Measurements from ENCODE around the gene NOVA2.

NOVA2 gene

DNA sequence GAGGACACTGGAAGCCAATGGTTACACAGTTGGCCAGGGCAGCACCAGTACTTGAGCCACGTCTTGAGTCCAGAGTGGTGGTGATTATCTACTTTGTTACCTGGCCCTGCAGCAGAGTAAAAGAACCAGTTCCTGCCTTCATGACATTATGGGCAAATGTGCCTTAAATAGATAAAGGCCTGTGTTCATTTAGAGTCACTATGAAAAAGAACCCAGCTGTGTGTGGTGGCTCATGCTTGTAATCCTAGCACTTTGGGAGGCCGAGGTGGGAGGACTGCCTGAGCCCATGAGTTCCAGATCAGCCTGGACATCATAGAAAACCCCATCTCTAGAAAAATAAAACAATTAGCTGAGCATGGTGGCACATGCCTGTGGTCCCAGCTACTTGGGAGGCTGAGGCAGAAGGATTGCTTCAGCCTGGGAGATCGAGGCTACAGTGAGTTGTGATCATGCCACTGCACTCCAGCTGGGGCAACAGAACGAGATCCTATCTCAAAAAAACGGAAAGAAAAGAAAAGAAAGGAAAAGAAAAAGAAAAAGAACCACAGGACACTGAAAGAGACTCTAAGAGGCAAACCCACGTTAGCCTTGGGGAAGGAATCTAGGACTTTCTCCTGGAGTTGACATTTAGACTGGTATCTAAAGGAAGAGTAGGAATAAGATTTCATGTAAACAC is 84.3 kb downstream of the NOVA2 start:
- DNase-seq, result no peak

DNA sequence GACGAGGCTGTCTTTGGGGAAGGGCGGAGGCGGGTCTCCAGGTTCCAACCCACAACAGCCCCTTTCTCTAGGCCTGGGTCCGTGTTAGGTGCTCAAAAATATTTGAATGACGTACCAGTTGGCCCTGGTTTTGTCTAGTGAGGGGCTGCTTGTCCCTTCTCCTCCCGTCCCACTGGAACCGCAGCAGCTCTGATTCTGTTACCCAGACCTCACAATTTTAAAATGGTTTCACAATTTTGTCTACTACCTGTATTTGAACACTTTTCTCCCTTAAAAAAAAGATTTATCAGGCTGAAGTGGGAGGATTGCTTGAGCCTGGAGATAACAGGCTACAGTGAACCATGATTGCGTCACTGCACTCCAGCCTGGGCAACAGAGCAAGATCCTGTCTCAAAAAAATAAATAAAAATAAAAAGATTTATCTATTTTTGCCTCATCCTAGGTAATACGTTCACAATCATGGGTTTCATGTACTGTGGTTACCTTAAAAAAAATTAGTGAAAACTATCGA is 86.4 kb downstream of the NOVA2 start:
- no peak for DNase-seq

DNA sequence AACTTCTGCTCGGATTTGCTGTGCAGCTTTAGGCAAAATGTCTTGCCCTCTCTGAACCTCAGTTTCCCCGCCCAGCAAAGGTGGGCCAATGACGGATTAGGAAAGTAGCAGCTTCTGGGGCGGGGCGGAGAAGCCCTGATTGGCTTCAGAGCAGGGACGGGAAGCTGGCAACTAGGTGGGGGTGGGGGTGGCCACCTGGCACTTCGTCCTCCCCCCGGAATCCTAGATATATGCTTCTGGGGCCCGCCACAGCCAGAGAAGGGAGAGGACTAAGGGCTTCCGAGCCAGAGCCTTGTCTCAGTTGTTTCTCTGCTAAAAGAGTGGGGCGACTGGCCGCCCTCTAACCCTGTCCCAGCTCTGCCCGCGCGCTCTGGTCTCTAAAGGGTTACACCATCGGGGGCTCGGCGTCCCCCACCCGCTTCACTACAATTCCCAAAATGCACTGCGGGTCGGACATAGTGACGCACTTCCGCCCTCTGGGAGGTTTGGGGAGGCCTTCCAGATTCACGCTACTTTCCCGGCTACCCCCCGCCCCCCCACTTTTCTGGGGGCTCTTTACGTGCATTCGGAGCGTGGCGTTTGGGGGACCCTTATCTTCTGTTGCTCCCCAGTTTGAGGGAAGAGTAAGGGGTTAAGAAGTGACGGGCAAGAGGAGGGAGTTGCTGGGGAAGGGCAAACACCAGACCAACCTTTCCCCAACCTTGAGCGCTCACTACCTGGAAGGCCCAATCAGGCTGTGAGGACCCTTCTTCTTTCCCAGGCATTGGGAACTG is 87.1 kb downstream of the NOVA2 start:
- DNase-seq, result peak; percentile 93

DNA sequence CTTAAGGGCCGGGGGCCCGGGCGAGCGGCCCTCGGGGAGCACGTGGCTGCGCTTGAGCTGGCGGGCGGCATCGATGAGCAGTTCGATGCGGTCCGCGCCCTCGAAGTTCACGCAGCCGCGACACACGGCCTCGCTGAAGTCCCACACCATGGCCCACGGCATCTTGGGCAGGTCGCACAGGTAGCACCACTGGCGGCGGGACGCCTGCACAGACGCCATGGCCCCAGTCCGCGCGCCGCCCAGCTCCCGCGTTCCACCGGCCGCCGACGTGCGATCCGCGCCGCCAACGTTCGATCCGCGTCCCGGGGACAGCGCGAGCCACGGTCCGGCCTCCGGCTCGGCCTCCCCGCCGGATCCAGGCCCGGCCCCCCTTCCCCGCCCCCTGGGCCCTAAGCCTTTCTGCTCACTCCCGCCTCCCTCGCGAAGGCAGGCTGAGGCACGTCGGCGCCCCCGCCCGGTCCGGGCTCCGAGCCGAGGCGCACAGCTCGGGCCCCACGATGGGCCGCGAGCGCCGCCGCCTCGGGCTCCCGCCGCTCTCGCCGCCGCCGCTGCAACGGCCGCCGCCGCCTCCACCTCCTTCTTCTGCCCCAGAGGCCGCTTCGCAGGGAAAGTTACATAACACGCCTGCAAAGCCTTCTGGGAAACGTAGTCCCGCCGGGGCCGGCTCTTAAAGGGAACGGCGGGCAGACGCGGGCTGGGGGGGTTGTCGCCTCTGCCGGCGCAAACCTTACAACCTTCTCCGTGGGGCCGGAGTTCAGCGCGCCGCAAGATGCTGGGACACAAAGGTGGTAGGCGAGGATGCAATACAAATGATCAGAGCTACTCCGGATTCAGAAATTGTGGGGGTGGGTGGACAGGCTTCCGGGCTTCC is 87.9 kb downstream of the NOVA2 start, which contains the start of gene IRF2BP1:
Gene IRF2BP1 (minus strand): TSS at position 586 of the 871 bp plus-strand sequence. CDS start 367 bp downstream, at position 219.
- peak; percentile 90 for DNase-seq

DNA sequence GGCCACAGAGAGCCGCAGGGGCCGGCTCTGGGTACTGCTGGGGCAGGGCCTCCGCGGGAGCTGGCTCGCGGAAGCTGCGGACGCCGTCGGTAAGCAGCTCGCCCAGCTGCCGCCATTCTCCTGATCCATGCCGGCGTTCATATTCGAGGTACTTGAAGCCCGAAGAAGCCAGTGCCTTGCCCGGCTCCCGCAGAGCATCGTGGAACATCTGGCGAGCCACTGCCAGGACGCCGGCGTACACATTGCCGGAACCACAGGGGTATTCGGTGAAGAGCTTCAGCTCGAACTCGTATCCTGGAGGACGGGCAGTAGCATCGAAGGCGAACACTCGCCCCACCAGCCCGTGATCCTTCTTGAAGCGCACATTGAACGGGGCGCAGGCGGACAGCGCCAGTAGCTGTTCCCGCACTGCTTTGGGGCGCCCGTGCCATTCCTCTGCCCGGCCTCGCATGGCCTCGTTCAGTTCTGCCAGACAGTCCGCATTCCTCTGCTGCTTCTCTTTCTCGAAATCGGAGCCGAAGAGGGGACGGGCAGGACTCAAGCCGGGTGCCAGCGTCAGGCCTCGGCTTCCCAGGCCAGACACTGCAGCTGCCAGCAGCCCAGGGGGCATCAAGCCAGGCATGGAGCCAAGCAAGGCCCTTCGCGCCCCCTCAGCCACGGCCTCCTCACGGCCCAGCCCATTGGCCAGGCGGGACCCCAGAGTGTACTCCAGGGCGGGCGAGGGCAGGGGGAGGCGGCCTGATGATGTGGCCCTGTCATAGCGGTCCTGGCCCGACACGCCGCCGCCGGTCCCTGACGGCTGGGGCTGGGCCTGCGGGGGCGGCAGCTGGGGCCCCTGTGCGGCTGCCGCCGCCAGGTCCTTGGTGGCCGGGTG is 88.7 kb downstream of the NOVA2 start:
- no peak for DNase-seq

DNA sequence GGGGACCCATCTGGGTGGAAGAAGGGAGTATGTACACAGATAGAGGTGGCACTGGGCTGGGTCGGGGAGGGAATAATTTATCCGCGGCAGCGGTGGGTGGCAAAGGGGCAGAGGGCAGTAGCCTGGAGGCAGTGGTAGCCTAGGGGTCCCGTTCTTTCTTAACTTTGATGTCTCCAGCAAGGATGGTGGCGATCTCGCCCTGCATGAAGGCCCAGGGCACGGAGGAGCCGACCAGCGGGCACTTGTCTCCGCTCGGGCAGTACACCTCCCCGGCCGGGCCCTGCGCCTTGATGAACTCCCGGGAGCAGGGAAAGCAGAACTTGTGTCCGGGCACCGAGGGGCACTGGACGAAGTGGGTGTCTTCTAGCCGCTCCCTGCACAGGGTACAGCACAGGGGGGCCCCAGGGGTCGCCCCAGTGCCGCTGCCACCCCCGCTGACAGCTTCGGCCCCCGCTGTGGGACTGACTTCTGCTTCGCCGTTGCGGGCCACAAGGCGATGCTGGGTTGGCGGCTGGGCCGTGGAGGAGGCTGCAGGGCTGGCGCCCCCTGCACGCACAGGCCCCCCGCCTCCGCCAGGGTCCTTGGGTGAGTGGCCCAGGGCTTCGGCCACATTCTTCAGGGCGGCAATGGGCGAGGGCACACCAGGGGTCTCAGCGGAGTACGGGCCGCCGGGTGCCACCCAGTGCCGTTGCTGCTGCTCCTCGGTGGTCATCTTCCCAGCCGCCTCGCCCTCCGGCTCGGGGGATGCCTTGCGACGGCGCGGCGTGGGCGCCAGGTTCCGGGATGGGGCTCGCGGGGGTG is 89.6 kb downstream of the NOVA2 start:
- DNase-seq, result no peak
